ENCODE data around the gene MEDAG. TPM values are rescaled to one million over a fixed set of nuclear protein-coding genes. Genes with fewer than 3 reads are reported as not detected.

Gene MEDAG
- total and polyA plus RNA-seq, 2 donors (not counting 3 experiments of a cell fraction or from before 2014, with no cell fraction given), result 27.2 TPM

GRCh38 chr13:30874561-30874960 lies 31.5 kb upstream of the MEDAG start:
- BruUV-seq (replicated peaks), result no TSS peak

DNA sequence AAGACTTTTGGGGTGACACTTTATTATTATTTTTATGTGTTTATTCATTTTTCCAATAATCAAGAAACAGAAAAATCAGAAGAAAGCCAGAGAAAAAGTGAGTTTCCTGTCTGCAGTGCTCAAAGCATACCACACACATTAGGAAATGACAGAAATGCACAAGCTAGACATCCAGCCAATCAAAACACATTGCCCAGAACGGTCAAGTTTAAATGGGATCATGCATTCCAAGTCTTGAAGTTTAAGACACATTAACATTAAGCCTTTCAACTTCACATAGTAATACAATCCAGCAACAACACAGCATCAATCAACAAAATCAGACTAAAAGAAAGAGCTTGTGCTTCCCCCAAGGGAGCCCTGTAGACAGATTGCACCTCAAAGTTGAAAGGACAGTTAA lies 28.7 kb upstream of the MEDAG start:
- Histone ChIP-seq H3K4me1 (ENCODE audit: control insufficient read depth, extremely low read depth, insufficient read depth, low read length) (peaks cover 30% of the 10 kb centered on the region), H2AFZ (ENCODE audit: low read depth, low read length) (peak overlapping the region; percentile 54), H3K27ac (ENCODE audit: insufficient read depth, low read depth, low read length) (peak overlapping the region; percentile 14), H4K20me1 (replicated peaks; ENCODE audit: control insufficient read depth, extremely low read depth, insufficient read depth, low read length) (no peaks in the 10 kb centered on the region), H3K4me3 (replicated peaks in 1 of 3; ENCODE audit: insufficient read depth in 1 of 3, low read depth in 1 of 3, low read length in 3 of 3) (no peak overlapping the region), H3K4me2 (ENCODE audit: insufficient read depth, low read length) (no peak overlapping the region), H3K27me3 (ENCODE audit: control insufficient read depth in 2 of 2, insufficient read depth in 2 of 2, low read length in 2 of 2) (peaks cover 0 to 5% of the 10 kb centered on the region in 2 experiments), H3K9me1 (replicated peaks; ENCODE audit: control insufficient read depth, extremely low read depth, insufficient read depth, low read length) (no peaks in the 10 kb centered on the region), H3K36me3 (ENCODE audit: control insufficient read depth in 2 of 2, extremely low read depth in 1 of 2, insufficient read depth in 2 of 2, low read length in 2 of 2) (no peaks in the 10 kb centered on the region), H3K79me2 (ENCODE audit: control insufficient read depth, insufficient read depth, low read length) (no peaks in the 10 kb centered on the region), H3K9ac (replicated peaks; ENCODE audit: extremely low read depth, insufficient read depth, low read length) (peak overlapping the region; percentile 33), H3K9me3 (replicated peaks; ENCODE audit: control insufficient read depth, insufficient read depth, low read length) (no peaks in the 10 kb centered on the region)
- peak; percentile 91 for FAIRE-seq
- ChIA-PET CTCF (interaction anchor here (1.0 to 1.6 kb wide), 9 partner anchors 10 to 745 kb away, joined by 3 to 10 read pairs (median 6); no protein-coding TSS in a partner anchor), POLR2A (no interaction called here)
- BruUV-seq (replicated peaks), result no TSS peak
- TF ChIP-seq CTCF (IDR thresholded peaks at IDR 0.05; ENCODE audit: extremely low read depth in 1 of 2, insufficient read depth in 1 of 2, low read depth in 1 of 2, low read length in 2 of 2), result no peak
- TF ChIP-seq, protein P1, sequence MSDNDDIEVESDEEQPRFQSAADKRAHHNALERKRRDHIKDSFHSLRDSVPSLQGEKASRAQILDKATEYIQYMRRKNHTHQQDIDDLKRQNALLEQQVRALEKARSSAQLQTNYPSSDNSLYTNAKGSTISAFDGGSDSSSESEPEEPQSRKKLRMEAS (IDR thresholded peaks at IDR 0.05; ENCODE audit: insufficient read depth, insufficient read length), result no peak
- TF ChIP-seq EZH2 (IDR thresholded peaks at IDR 0.05; ENCODE audit: borderline replicate concordance, low read depth, low read length, severe bottlenecking), result no peak
- no peak for TF ChIP-seq POLR2A (IDR thresholded peaks at IDR 0.05; ENCODE audit: low read depth, low read length)
- TF ChIP-seq JUN (IDR thresholded peaks at IDR 0.05; ENCODE audit: borderline replicate concordance, insufficient read depth, insufficient read length, low read depth), result no peak
- TF ChIP-seq MYC (IDR thresholded peaks at IDR 0.05; ENCODE audit: low read depth, low read length), result no peak
- TF ChIP-seq POLR2AphosphoS5 (IDR thresholded peaks at IDR 0.05; ENCODE audit: insufficient read depth, low read depth, low read length), result no peak
- TF ChIP-seq GATA2 (IDR thresholded peaks at IDR 0.05; ENCODE audit: insufficient read depth, insufficient read length, low read depth, low read length), result no peak
- TF ChIP-seq FOS (IDR thresholded peaks at IDR 0.05; ENCODE audit: borderline replicate concordance, insufficient read depth, low read length), result no peak
- dilution Hi-C loops (cut with MboI; ENCODE audit: extremely low pct_ligation_motif_present, low sequenced_read_pairs) (no loop called here), intact Hi-C loops (cut with micrococcal nuclease) (no loop called here)
- DNase-seq (ENCODE audit: low read depth, low spot score), result peak; percentile 81

More at GRCh38 chr13:30874561-30874960, 31.5 kb upstream of the MEDAG start:
- DNase-seq (ENCODE audit: low read depth, low spot score) (no peak), FAIRE-seq (no peak)
- no peaks in the 10 kb centered on the region for H4K20me1 ChIP-seq (replicated peaks; ENCODE audit: control insufficient read depth, extremely low read depth, insufficient read depth, low read length)
- peak overlapping the region; percentile 55 for H2AFZ ChIP-seq (ENCODE audit: low read depth, low read length)
- no peaks in the 10 kb centered on the region for H3K9me1 ChIP-seq (replicated peaks; ENCODE audit: control insufficient read depth, extremely low read depth, insufficient read depth, low read length)
- no peak overlapping the region for H3K27ac ChIP-seq (ENCODE audit: insufficient read depth, low read depth, low read length)
- H3K79me2 ChIP-seq (ENCODE audit: control insufficient read depth, insufficient read depth, low read length), result no peaks in the 10 kb centered on the region
- H3K27me3 ChIP-seq (ENCODE audit: control insufficient read depth in 2 of 2, insufficient read depth in 2 of 2, low read length in 2 of 2), result no peaks in the 10 kb centered on the region
- ChIA-PET POLR2A (no interaction called here), CTCF (interaction anchor here (1.4 to 2.2 kb wide), 3 partner anchors 9 to 171 kb away, joined by 3 to 9 read pairs (median 8); no protein-coding TSS in a partner anchor)
- no peaks in the 10 kb centered on the region for H3K36me3 ChIP-seq (ENCODE audit: control insufficient read depth in 2 of 2, extremely low read depth in 1 of 2, insufficient read depth in 2 of 2, low read length in 2 of 2)
- peaks cover 46% of the 10 kb centered on the region for H3K4me1 ChIP-seq (ENCODE audit: control insufficient read depth, extremely low read depth, insufficient read depth, low read length)
- H3K4me3 ChIP-seq (replicated peaks in 1 of 3; ENCODE audit: insufficient read depth in 1 of 3, low read depth in 1 of 3, low read length in 3 of 3), result no peak overlapping the region
- intact Hi-C loops (cut with micrococcal nuclease), result no loop called here
- dilution Hi-C loops (cut with MboI; ENCODE audit: extremely low pct_ligation_motif_present, low sequenced_read_pairs), result no loop called here
- no peak overlapping the region for H3K9ac ChIP-seq (replicated peaks; ENCODE audit: extremely low read depth, insufficient read depth, low read length)
- TF ChIP-seq MYC (IDR thresholded peaks at IDR 0.05; ENCODE audit: low read depth, low read length), result no peak
- TF ChIP-seq POLR2AphosphoS5 (IDR thresholded peaks at IDR 0.05; ENCODE audit: insufficient read depth, low read depth, low read length), result no peak
- no peak overlapping the region for H3K4me2 ChIP-seq (ENCODE audit: insufficient read depth, low read length)
- no peaks in the 10 kb centered on the region for H3K9me3 ChIP-seq (replicated peaks; ENCODE audit: control insufficient read depth, insufficient read depth, low read length)

All from endothelial cell of umbilical vein (primary cell).